ENCODE results near the gene CEP112. TPM values are rescaled to one million over a fixed set of nuclear protein-coding genes. Genes with fewer than 3 reads are reported as not detected.

Gene CEP112
- total and polyA plus RNA-seq, 2 of the 8 experiments (the other 6 are each of a cell fraction or from before 2014, with no cell fraction given) = 0.62 to 3.1 TPM

GRCh38 chr17:66175892-66176291 is 16.0 kb downstream of the CEP112 start:
- Histone ChIP-seq H3K14ac (ENCODE audit: insufficient read length) (no peak overlapping the region), H2AFZ (ENCODE audit: low read length) (no peak overlapping the region), H3K79me1 (ENCODE audit: low read depth, low read length) (no peaks in the 10 kb centered on the region), H2BK120ac (replicated peaks; ENCODE audit: low read depth, low read length) (no peak overlapping the region), H2BK5ac (ENCODE audit: low read depth, low read length) (no peak overlapping the region), H2BK20ac (ENCODE audit: low read length) (no peak overlapping the region), H3K27me3 (replicated peaks in 1 of 4; ENCODE audit: control insufficient read depth in 3 of 4, extremely low read depth in 1 of 4, insufficient read depth in 3 of 4, low read length in 3 of 4) (no peaks in the 10 kb centered on the region), H4K20me1 (replicated peaks in 1 of 2; ENCODE audit: control insufficient read depth in 1 of 2, insufficient read depth in 2 of 2, low read length in 2 of 2) (no peaks in the 10 kb centered on the region), H3K9ac (replicated peaks in 1 of 4; ENCODE audit: extremely low read depth in 1 of 4, low read depth in 3 of 4, low read length in 3 of 4) (no peak overlapping the region), H4K91ac (replicated peaks; ENCODE audit: insufficient read length, low read length) (no peak overlapping the region), H3K23ac (ENCODE audit: insufficient read length) (no peak overlapping the region), H2BK15ac (ENCODE audit: low read length) (no peak overlapping the region), H3K56ac (replicated peaks; ENCODE audit: insufficient read length, low read depth, low read length) (no peak overlapping the region), H2AK5ac (ENCODE audit: low read depth, low read length) (no peak overlapping the region), H3K27ac (ENCODE audit: low read depth, low read length) (no peak overlapping the region), H4K8ac (ENCODE audit: extremely low read depth, insufficient read depth, low read length) (no peak overlapping the region), H3K79me2 (ENCODE audit: control insufficient read depth in 1 of 2, insufficient read depth in 2 of 2, low read length in 2 of 2) (no peaks in the 10 kb centered on the region), H3K9me3 (ENCODE audit: insufficient read depth in 2 of 2, low read depth in 1 of 2, low read length in 1 of 2) (no peaks in the 10 kb centered on the region), H3K18ac (ENCODE audit: extremely low read depth, low read length) (no peak overlapping the region), H2BK12ac (ENCODE audit: low read depth, low read length) (no peak overlapping the region), H4K5ac (ENCODE audit: insufficient read length, low read depth, low read length) (no peak overlapping the region), H3K4me1 (replicated peaks in 1 of 4; ENCODE audit: control insufficient read depth in 3 of 4, insufficient read depth in 4 of 4, low read length in 3 of 4) (no peaks in the 10 kb centered on the region), H3K4ac (replicated peaks; ENCODE audit: insufficient read length, low read depth, low read length) (no peak overlapping the region), H3K23me2 (ENCODE audit: low read depth, low read length) (no peaks in the 10 kb centered on the region), H3K4me3 (ENCODE audit: extremely low read depth in 1 of 4, insufficient read depth in 2 of 4, low read depth in 3 of 4, low read length in 4 of 4) (no peak overlapping the region), H3K36me3 (ENCODE audit: control insufficient read depth in 2 of 4, insufficient read depth in 4 of 4, low read length in 3 of 4) (no peaks in the 10 kb centered on the region), H3K4me2 (ENCODE audit: insufficient read depth in 1 of 2, low read depth in 2 of 2, low read length in 2 of 2) (no peak overlapping the region)
- DNase-seq (ENCODE audit: low read depth in 1 of 2, low spot score in 2 of 2) (no peak), FAIRE-seq (no peak)
- ChIA-PET CTCF (ENCODE audit: partially characterized antibody) (no interaction called here), POLR2A (ENCODE audit: partially characterized antibody) (no interaction called here)
- WGBS, 2 experiments (ENCODE audit: extremely low coverage in 1 of 2, insufficient coverage in 1 of 2, insufficient read length in 1 of 2, insufficient replicate concordance in 2 of 2, low coverage in 1 of 2, low lambda C conversion rate in 2 of 2, missing lambda C conversion rate in 1 of 2) = 94% methylated on average over 1 of the region's 1 CpG; no CpG with 5 or more reads in 1 of the 2 experiments
- TF ChIP-seq GTF2F1 (IDR thresholded peaks at IDR 0.05; ENCODE audit: borderline replicate concordance, low read depth, low read length) (no peak), ASH2L (IDR thresholded peaks at IDR 0.05; ENCODE audit: low read length) (no peak), CBX5 (IDR thresholded peaks at IDR 0.05; ENCODE audit: low read depth, low read length) (no peak), EZH2 (IDR thresholded peaks at IDR 0.05; ENCODE audit: low read depth, low read length, severe bottlenecking) (no peak), KDM1A (IDR thresholded peaks at IDR 0.05; ENCODE audit: borderline replicate concordance, low read length) (no peak), POLR2AphosphoS5 (IDR thresholded peaks at IDR 0.05; ENCODE audit: low read depth, low read length) (no peak), SUZ12 (IDR thresholded peaks at IDR 0.05; ENCODE audit: low read length) (no peak), CHD2 (IDR thresholded peaks at IDR 0.05; ENCODE audit: low read length) (no peak), TCF12 (IDR thresholded peaks at IDR 0.05; ENCODE audit: low read depth, low read length) (no peak), CTBP2 (IDR thresholded peaks at IDR 0.05; ENCODE audit: borderline replicate concordance, insufficient read depth, insufficient read length, low read length) (no peak), CBX8 (IDR thresholded peaks at IDR 0.05; ENCODE audit: borderline replicate concordance, low read depth, low read length) (no peak)

Measured in H1 (cell line).